EL (cell line): ENCODE results near the gene ZDHHC17.
"Not testable (repeated sequence)": the region's sequence is repeated elsewhere in the genome, so short reads cannot be mapped to it uniquely, and the experiment has no call there.

ENCODE experiments used
- DNase-seq: peaks from one replicate; pipeline ENCODE4 v3.0.0-alpha.2; 2016

The ZDHHC17 gene

GRCh38 chr12:76763746-76764675, at the start of gene ZDHHC17:
ZDHHC17 (plus strand) TSS chr12:76764115; CDS start chr12:76764237, 122 bp downstream.
- DNase-seq, result peak; percentile 95

GRCh38 chr12:76714415-76714814, 49.5 kb upstream of the ZDHHC17 start:
- DNase-seq, result no peak

- no peak for DNase-seq
These were observed 49.1 kb upstream of the ZDHHC17 start for GRCh38 chr12:76714861-76715260.

GRCh38 chr12:76715332-76715731, 48.6 kb upstream of the ZDHHC17 start:
- DNase-seq, result no peak

- DNase-seq, result no peak
These were observed 46.6 kb upstream of the ZDHHC17 start for GRCh38 chr12:76717314-76717713.

GRCh38 chr12:76719171-76720041, 44.5 kb upstream of the ZDHHC17 start:
- peak; percentile 48 for DNase-seq

- DNase-seq, result peak; percentile 86
These were observed 43.8 kb upstream of the ZDHHC17 start for GRCh38 chr12:76720068-76720467.

GRCh38 chr12:76726626-76727025, 37.3 kb upstream of the ZDHHC17 start:
- no peak for DNase-seq

GRCh38 chr12:76732188-76732587, 31.7 kb upstream of the ZDHHC17 start:
- DNase-seq, result not testable (repeated sequence)

- not testable (repeated sequence) for DNase-seq
These were observed 26.2 kb upstream of the ZDHHC17 start for GRCh38 chr12:76737689-76738088.

- no peak for DNase-seq
These were observed 24.9 kb upstream of the ZDHHC17 start for GRCh38 chr12:76738824-76739579.

- no peak for DNase-seq
These were observed 24.0 kb upstream of the ZDHHC17 start for GRCh38 chr12:76739896-76740295.

- DNase-seq, result no peak
These were observed 23.4 kb upstream of the ZDHHC17 start for GRCh38 chr12:76740501-76740900.

GRCh38 chr12:76745343-76745742, 18.6 kb upstream of the ZDHHC17 start:
- no peak for DNase-seq

GRCh38 chr12:76746516-76746915, 17.4 kb upstream of the ZDHHC17 start:
- no peak for DNase-seq

- no peak for DNase-seq
These were observed 16.7 kb upstream of the ZDHHC17 start for GRCh38 chr12:76747245-76747644.

GRCh38 chr12:76755829-76756379, 8.0 kb upstream of the ZDHHC17 start:
- DNase-seq, result no peak

- DNase-seq, result peak; percentile 29
These were observed 6.2 kb upstream of the ZDHHC17 start for GRCh38 chr12:76757694-76758093.

GRCh38 chr12:76762601-76762980, 1.3 kb upstream of the ZDHHC17 start:
- DNase-seq, result no peak

- DNase-seq, result peak; percentile 17
These were observed 941 bp downstream of the ZDHHC17 start for GRCh38 chr12:76764856-76765255.

GRCh38 chr12:76765598-76765997, 1.7 kb downstream of the ZDHHC17 start:
- no peak for DNase-seq

- no peak for DNase-seq
These were observed 2.2 kb downstream of the ZDHHC17 start for GRCh38 chr12:76766161-76766560.

- DNase-seq, result peak; percentile 20
These were observed 4.7 kb downstream of the ZDHHC17 start for GRCh38 chr12:76768576-76768975.
